Measurements from ENCODE around the gene DIPK1A.

GRCh38 chr1:92883297-92883696 lies 78.0 kb downstream of the DIPK1A start:
- no peak for TF ChIP-seq POLR2A (IDR thresholded peaks at IDR 0.05)
- TF ChIP-seq CTCF (IDR thresholded peaks at IDR 0.05), result no peak

All from thyroid gland (tissue), 4 donors.